ENCODE results near the gene ZNF441.

DNA sequence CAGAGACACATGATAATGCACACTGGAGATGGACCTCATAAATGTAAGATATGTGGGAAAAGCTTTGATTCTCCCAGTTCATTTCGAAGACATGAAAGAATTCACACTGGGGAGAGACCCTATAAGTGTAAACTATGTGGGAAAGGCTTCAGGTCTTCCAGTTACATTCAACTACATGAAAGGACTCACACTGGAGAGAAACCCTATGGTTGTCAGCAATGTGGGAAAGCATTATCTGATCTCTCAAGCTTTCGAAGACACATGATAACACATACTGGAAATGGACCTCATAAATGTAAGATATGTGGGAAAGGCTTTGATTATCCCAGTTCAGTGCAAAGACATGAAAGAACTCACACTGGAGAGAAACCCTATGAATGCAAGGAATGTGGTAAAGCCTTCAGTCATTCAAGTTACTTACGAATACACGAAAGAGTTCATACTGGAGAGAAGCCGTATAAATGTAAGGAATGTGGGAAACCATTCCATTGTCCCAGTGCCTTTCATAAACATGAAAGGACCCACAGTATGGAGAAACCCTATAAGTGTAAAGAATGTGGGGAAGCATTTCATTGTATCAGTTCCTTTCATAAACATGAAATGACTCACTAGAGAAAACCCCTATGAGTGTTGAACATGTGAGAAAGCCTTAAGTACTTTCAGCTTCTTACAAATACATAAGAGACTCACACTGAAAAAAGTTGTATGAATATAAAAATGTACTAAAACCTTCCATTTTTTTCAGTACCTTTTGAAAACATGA lies 14.7 kb downstream of the ZNF441 start:
- TF ChIP-seq POLR2A (IDR thresholded peaks at IDR 0.05) (no peak), POLR2AphosphoS5 (IDR thresholded peaks at IDR 0.05) (no peak)
- TF ChIP-seq, protein P1, sequence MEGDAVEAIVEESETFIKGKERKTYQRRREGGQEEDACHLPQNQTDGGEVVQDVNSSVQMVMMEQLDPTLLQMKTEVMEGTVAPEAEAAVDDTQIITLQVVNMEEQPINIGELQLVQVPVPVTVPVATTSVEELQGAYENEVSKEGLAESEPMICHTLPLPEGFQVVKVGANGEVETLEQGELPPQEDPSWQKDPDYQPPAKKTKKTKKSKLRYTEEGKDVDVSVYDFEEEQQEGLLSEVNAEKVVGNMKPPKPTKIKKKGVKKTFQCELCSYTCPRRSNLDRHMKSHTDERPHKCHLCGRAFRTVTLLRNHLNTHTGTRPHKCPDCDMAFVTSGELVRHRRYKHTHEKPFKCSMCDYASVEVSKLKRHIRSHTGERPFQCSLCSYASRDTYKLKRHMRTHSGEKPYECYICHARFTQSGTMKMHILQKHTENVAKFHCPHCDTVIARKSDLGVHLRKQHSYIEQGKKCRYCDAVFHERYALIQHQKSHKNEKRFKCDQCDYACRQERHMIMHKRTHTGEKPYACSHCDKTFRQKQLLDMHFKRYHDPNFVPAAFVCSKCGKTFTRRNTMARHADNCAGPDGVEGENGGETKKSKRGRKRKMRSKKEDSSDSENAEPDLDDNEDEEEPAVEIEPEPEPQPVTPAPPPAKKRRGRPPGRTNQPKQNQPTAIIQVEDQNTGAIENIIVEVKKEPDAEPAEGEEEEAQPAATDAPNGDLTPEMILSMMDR (IDR thresholded peaks at IDR 0.05): no peak
